Neuronal stem cell (in vitro differentiated cells): ENCODE measurements around the gene CTNNBIP1.

Source experiments
- DNase-seq: peaks from one replicate; pipeline ENCODE4 v3.0.0-alpha.2; 2013; ENCODE audit warnings: low spot score
- H2AFZ ChIP-seq: one replicate; pipeline ENCODE4 v1.6.1; 2013; ENCODE audit warnings: mild to moderate bottlenecking, low read length, inconsistent platforms
- H2AK5ac ChIP-seq: 2 replicates; pipeline ENCODE4 v1.6.1; 2013; ENCODE audit warnings: low read depth, mild to moderate bottlenecking, inconsistent platforms, low read length, moderate library complexity, mixed read lengths
- H2BK120ac ChIP-seq: 2 replicates; pipeline ENCODE4 v1.6.1; 2013; ENCODE audit warnings: low read depth, mild to moderate bottlenecking, inconsistent platforms, low read length, moderate library complexity, mixed read lengths
- H2BK12ac ChIP-seq: one replicate; pipeline ENCODE4 v1.6.1; 2013; ENCODE audit warnings: low read length, inconsistent platforms
- H2BK15ac ChIP-seq: 2 replicates; pipeline ENCODE4 v1.6.1; 2013; ENCODE audit warnings: mild to moderate bottlenecking, low read length, inconsistent platforms, mixed read lengths
- H2BK5ac ChIP-seq: one replicate; pipeline ENCODE4 v1.6.1; 2013; ENCODE audit warnings: inconsistent platforms, mild to moderate bottlenecking, low read length, moderate library complexity
- H3K14ac ChIP-seq: one replicate; pipeline ENCODE4 v1.6.1; 2013; ENCODE audit warnings: low read length, inconsistent platforms
- H3K18ac ChIP-seq: 2 replicates; pipeline ENCODE4 v1.6.1; 2013; ENCODE audit warnings: low read length, inconsistent platforms
- H3K23ac ChIP-seq: 2 replicates; pipeline ENCODE4 v1.6.1; 2013; ENCODE audit warnings: low read depth, mild to moderate bottlenecking, mixed read lengths, low read length, inconsistent platforms; ENCODE audit not compliant: poor library complexity
- H3K27ac ChIP-seq: replicated peaks from 3 replicates; pipeline ENCODE4 v1.5.1; 2013; ENCODE audit warnings: low read length, inconsistent platforms
- H3K27me3 ChIP-seq, 3 experiments: 2 replicates each; pipeline ENCODE4 v1.6.1; 2013; ENCODE audit warnings: low read length in 3 of 3, mild to moderate bottlenecking in 2 of 3, inconsistent platforms in 1 of 3, low read depth in 1 of 3, mixed read lengths in 1 of 3, moderate library complexity in 1 of 3; ENCODE audit not compliant: control insufficient read depth in 3 of 3, insufficient read depth in 3 of 3
- H3K36me3 ChIP-seq, 2 donors: replicated peaks in 1 of 2; 2 replicates each; pipeline ENCODE4 v1.6.1; 2013; ENCODE audit warnings: low read length in 2 of 2; ENCODE audit not compliant: control insufficient read depth in 2 of 2, insufficient read depth in 2 of 2
- H3K4ac ChIP-seq: 2 replicates; pipeline ENCODE4 v1.6.1; 2013; ENCODE audit warnings: inconsistent platforms, mild to moderate bottlenecking, low read length, moderate library complexity
- H3K4me1 ChIP-seq, 2 donors: 1 replicate in 1 of 2; 2 replicates in 1 of 2; pipeline ENCODE4 v1.6.1; 2013; ENCODE audit warnings: low read length in 2 of 2, low read depth in 1 of 2; ENCODE audit not compliant: control insufficient read depth in 2 of 2, insufficient read depth in 1 of 2
- H3K4me2 ChIP-seq: one replicate; pipeline ENCODE4 v1.6.1; 2013; ENCODE audit warnings: mild to moderate bottlenecking, low read length, inconsistent platforms; ENCODE audit not compliant: insufficient read depth, poor library complexity, severe bottlenecking
- H3K4me3 ChIP-seq, 2 donors: 2 replicates each; pipeline ENCODE4 v1.5.1; 2013; ENCODE audit warnings: low read length in 2 of 2, mild to moderate bottlenecking in 2 of 2, inconsistent platforms in 1 of 2, moderate library complexity in 1 of 2
- H3K79me1 ChIP-seq: one replicate; pipeline ENCODE4 v1.6.1; 2013; ENCODE audit warnings: low read depth, mild to moderate bottlenecking, inconsistent platforms, low read length, moderate library complexity
- H3K9ac ChIP-seq: one replicate; pipeline ENCODE4 v1.6.1; 2013; ENCODE audit warnings: mild to moderate bottlenecking, low read depth, low read length, inconsistent platforms; ENCODE audit not compliant: poor library complexity
- H3K9me3 ChIP-seq, 2 donors: replicated peaks in 1 of 2; 2 replicates each; pipeline versions ENCODE3 to v1.6.1; 2013; ENCODE audit warnings: low read length in 2 of 2, mild to moderate bottlenecking in 2 of 2, inconsistent platforms in 1 of 2, low read depth in 1 of 2, mixed read lengths in 1 of 2, moderate library complexity in 1 of 2; ENCODE audit not compliant: control insufficient read depth in 2 of 2, insufficient read depth in 1 of 2
- H4K8ac ChIP-seq: one replicate; pipeline ENCODE4 v1.6.1; 2013; ENCODE audit warnings: low read depth, mild to moderate bottlenecking, inconsistent platforms, low read length, moderate library complexity
- H4K91ac ChIP-seq: one replicate; pipeline ENCODE4 v1.6.1; 2013; ENCODE audit warnings: low read length, low read depth, mild to moderate bottlenecking, inconsistent platforms; ENCODE audit not compliant: poor library complexity
- WGBS, 2 donors: extraction: QIAGEN DNeasy Blood & Tissue Kit; methylation state at CpG; one replicate each; pipeline ENCODE4 v1.1.7; 2013; ENCODE audit warnings: missing lambda C conversion rate in 2 of 2, mixed read lengths in 1 of 2; ENCODE audit not compliant: insufficient read length in 2 of 2, insufficient replicate concordance in 1 of 2; ENCODE audit errors: extremely low coverage in 2 of 2; 5-methylcytosine and 5-hydroxymethylcytosine counted together

The CTNNBIP1 gene

GRCh38 chr1:9891207-9891606, 18.9 kb downstream of the CTNNBIP1 start:
- H3K27me3 ChIP-seq, result no peaks in the 10 kb centered on the region
- no peak for DNase-seq
- H2AFZ ChIP-seq, result no peak overlapping the region
- H3K4me1 ChIP-seq, result peaks cover 27 to 38% of the 10 kb centered on the region in 2 donors
- H3K27ac ChIP-seq, result peak overlapping the region; percentile 97
- no peak overlapping the region for H3K14ac ChIP-seq
- no peak overlapping the region for H2BK15ac ChIP-seq
- no peak overlapping the region for H2BK12ac ChIP-seq
- no peak overlapping the region for H3K4me2 ChIP-seq
- peak overlapping the region; percentile 2 for H2BK5ac ChIP-seq
- WGBS, 2 donors, result no CpG with 5 or more reads among the region's 5 CpGs
- no peak overlapping the region for H3K9ac ChIP-seq
- peak overlapping the region; percentile 86 for H3K18ac ChIP-seq
- no peak overlapping the region for H3K23ac ChIP-seq
- no peak overlapping the region for H3K4ac ChIP-seq
- H2AK5ac ChIP-seq, result peak overlapping the region; percentile 28
- no peak overlapping the region for H3K4me3 ChIP-seq
- H2BK120ac ChIP-seq, result no peak overlapping the region
- peaks cover 0 to 3% of the 10 kb centered on the region in 2 donors for H3K9me3 ChIP-seq
- peaks cover 6% of the 10 kb centered on the region for H3K79me1 ChIP-seq
- H3K36me3 ChIP-seq, result peaks cover 1 to 5% of the 10 kb centered on the region in 2 donors
- no peak overlapping the region for H4K91ac ChIP-seq
- H4K8ac ChIP-seq, result no peak overlapping the region

GRCh38 chr1:9890224-9890731, 19.8 kb downstream of the CTNNBIP1 start:
- H3K27ac ChIP-seq, result peak overlapping the region; percentile 97
- H2AK5ac ChIP-seq, result no peak overlapping the region
- no peak overlapping the region for H2AFZ ChIP-seq
- H3K4me3 ChIP-seq, result no peak overlapping the region
- H2BK120ac ChIP-seq, result no peak overlapping the region
- no peak overlapping the region for H3K23ac ChIP-seq
- H2BK5ac ChIP-seq, result peak overlapping the region; percentile 2
- no peak overlapping the region for H3K4ac ChIP-seq
- WGBS, 2 donors, result no CpG with 5 or more reads among the region's 6 CpGs
- no peak overlapping the region for H2BK12ac ChIP-seq
- H3K9me3 ChIP-seq, result peaks cover 0 to 3% of the 10 kb centered on the region in 2 donors
- H3K9ac ChIP-seq, result no peak overlapping the region
- H4K91ac ChIP-seq, result no peak overlapping the region
- H3K4me1 ChIP-seq, result peaks cover 27 to 41% of the 10 kb centered on the region in 2 donors
- no peak overlapping the region for H3K4me2 ChIP-seq
- DNase-seq, result no peak
- no peak overlapping the region for H4K8ac ChIP-seq
- H3K79me1 ChIP-seq, result peaks cover 6% of the 10 kb centered on the region
- H3K27me3 ChIP-seq, result no peaks in the 10 kb centered on the region
- H2BK15ac ChIP-seq, result no peak overlapping the region
- H3K18ac ChIP-seq, result peak overlapping the region; percentile 83
- peaks cover 1 to 5% of the 10 kb centered on the region in 2 donors for H3K36me3 ChIP-seq
- H3K14ac ChIP-seq, result no peak overlapping the region

GRCh38 chr1:9889411-9889810, 20.7 kb downstream of the CTNNBIP1 start:
- peak overlapping the region; percentile 97 for H3K27ac ChIP-seq
- WGBS, 2 donors, result no CpG with 5 or more reads among the region's 8 CpGs

DNA sequence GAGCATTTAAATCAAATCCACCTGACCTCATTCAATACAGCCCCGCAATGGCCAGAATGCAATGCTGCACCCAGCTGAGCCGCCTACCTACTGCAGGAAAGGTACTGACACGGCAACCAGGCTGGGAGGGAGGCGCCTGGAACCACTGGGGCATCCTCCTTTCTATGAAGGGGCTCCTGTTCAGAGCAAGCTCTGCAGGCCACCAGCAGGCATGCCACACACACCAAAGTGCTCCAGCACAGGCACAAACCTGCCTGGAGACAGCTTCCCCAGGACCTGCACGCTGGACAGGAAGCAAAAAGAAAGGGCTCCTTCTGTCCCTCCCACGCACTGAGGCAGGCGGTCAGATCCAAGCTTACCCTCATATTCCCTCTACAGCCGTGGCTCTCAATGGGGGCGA, 21.2 kb downstream of the CTNNBIP1 start:
- no CpG with 5 or more reads among the region's 9 CpGs for WGBS, 2 donors
- peak overlapping the region; percentile 97 for H3K27ac ChIP-seq

More at GRCh38 chr1:9889411-9889810, 20.7 kb downstream of the CTNNBIP1 start:
- Histone ChIP-seq H4K91ac (no peak overlapping the region), H2BK15ac (peak overlapping the region; percentile 73), H2BK5ac (peak overlapping the region; percentile 92), H3K14ac (peak overlapping the region; percentile 23), H3K27me3 (no peaks in the 10 kb centered on the region), H3K9ac (no peak overlapping the region), H3K79me1 (peaks cover 6% of the 10 kb centered on the region), H2BK12ac (peak overlapping the region; percentile 51), H3K9me3 (peaks cover 0 to 3% of the 10 kb centered on the region in 2 donors), H2BK120ac (no peak overlapping the region), H2AK5ac (peak overlapping the region; percentile 98), H2AFZ (no peak overlapping the region), H3K36me3 (peaks cover 1 to 5% of the 10 kb centered on the region in 2 donors), H3K4me3 (peak overlapping the region in 1 of 2 donors; percentile 20), H3K4me2 (no peak overlapping the region), H3K4ac (no peak overlapping the region), H3K18ac (peak overlapping the region; percentile 94), H3K23ac (no peak overlapping the region), H4K8ac (no peak overlapping the region), H3K4me1 (peaks cover 27 to 49% of the 10 kb centered on the region in 2 donors)
- no peak for DNase-seq

More for the DNA sequence above, 21.2 kb downstream of the CTNNBIP1 start:
- H3K9me3 ChIP-seq, result peaks cover 0 to 3% of the 10 kb centered on the region in 2 donors
- H2BK12ac ChIP-seq, result peak overlapping the region; percentile 51
- peak overlapping the region; percentile 98 for H2AK5ac ChIP-seq
- no peak overlapping the region for H4K8ac ChIP-seq
- H3K79me1 ChIP-seq, result peaks cover 8% of the 10 kb centered on the region
- H3K23ac ChIP-seq, result peak overlapping the region; percentile 52
- H3K18ac ChIP-seq, result peak overlapping the region; percentile 94
- H3K4me2 ChIP-seq, result no peak overlapping the region
- H3K27me3 ChIP-seq, result no peaks in the 10 kb centered on the region
- peak overlapping the region; percentile 20 for H2BK120ac ChIP-seq
- peak overlapping the region; percentile 2 for H3K9ac ChIP-seq
- peak overlapping the region; percentile 23 for H3K14ac ChIP-seq
- DNase-seq, result no peak
- peaks cover 1 to 5% of the 10 kb centered on the region in 2 donors for H3K36me3 ChIP-seq
- H3K4ac ChIP-seq, result peak overlapping the region; percentile 61
- no peak overlapping the region for H2AFZ ChIP-seq
- H3K4me3 ChIP-seq, result no peak overlapping the region
- H3K4me1 ChIP-seq, result peaks cover 27 to 52% of the 10 kb centered on the region in 2 donors
- peak overlapping the region; percentile 73 for H2BK15ac ChIP-seq
- H2BK5ac ChIP-seq, result peak overlapping the region; percentile 92
- no peak overlapping the region for H4K91ac ChIP-seq
